KMS-11 (cell line): ENCODE measurements around the gene LPAR1.

ENCODE experiments used
- H2AFZ ChIP-seq: fragments of 200-600 bp; sonication (generic); 2 replicates; pipeline ENCODE4 v1.6.1; 2016; ENCODE audit warnings: antibody characterized with exemption, mixed run types, low read depth
- H3K27ac ChIP-seq: fragments of 200-600 bp; sonication (generic); 2 replicates; pipeline ENCODE4 v1.6.1; 2016; ENCODE audit warnings: mild to moderate bottlenecking, mixed run types
- H3K27me3 ChIP-seq: fragments of 200-600 bp; sonication (generic); 2 replicates; pipeline ENCODE4 v1.6.1; 2017; ENCODE audit warnings: mild to moderate bottlenecking, low read depth, mixed run types, moderate library complexity; ENCODE audit not compliant: insufficient read depth
- H3K36me3 ChIP-seq: fragments of 200-600 bp; sonication (generic); 2 replicates; pipeline ENCODE4 v1.6.1; 2017; ENCODE audit warnings: mild to moderate bottlenecking, mixed run types; ENCODE audit not compliant: insufficient read depth
- H3K4me1 ChIP-seq: fragments of 200-600 bp; sonication (generic); 2 replicates; pipeline ENCODE4 v1.6.1; 2016; ENCODE audit warnings: mild to moderate bottlenecking, low read depth, mixed run types; ENCODE audit not compliant: poor library complexity, severe bottlenecking
- H3K4me2 ChIP-seq: fragments of 200-600 bp; sonication (generic); 2 replicates; pipeline ENCODE4 v1.7.0; 2016; ENCODE audit warnings: mild to moderate bottlenecking, mixed run types
- H3K4me3 ChIP-seq: fragments of 200-600 bp; sonication (generic); IDR thresholded peaks from 2 replicates; pipeline ENCODE4 v1.6.1; 2017; ENCODE audit warnings: low read depth, low read length, mixed read lengths; ENCODE audit not compliant: insufficient read depth
- H3K79me2 ChIP-seq: fragments of 200-600 bp; sonication (generic); 2 replicates; pipeline ENCODE4 v1.6.1; 2016; ENCODE audit warnings: low read depth, mixed run types; ENCODE audit not compliant: insufficient read depth
- H3K9ac ChIP-seq: fragments of 200-600 bp; sonication (generic); 2 replicates; pipeline ENCODE4 v1.6.1; 2016; ENCODE audit warnings: mild to moderate bottlenecking, mixed run types
- H4K20me1 ChIP-seq: fragments of 200-600 bp; sonication (generic); 2 replicates; pipeline ENCODE4 v1.6.1; 2016; ENCODE audit warnings: mild to moderate bottlenecking, mixed run types; ENCODE audit not compliant: insufficient read depth
- CTCF ChIP-seq: fragments of 200-600 bp; sonication (generic); conservative IDR thresholded peaks from 2 replicates; pipeline ENCODE4 v1.6.1; 2017; ENCODE audit warnings: low read depth, mild to moderate bottlenecking, antibody characterized with exemption, low read length, moderate library complexity, mixed read lengths

The LPAR1 gene

GRCh38 chr9:111065414-111065813 is 27.1 kb upstream of the LPAR1 start:
- Histone ChIP-seq H3K4me3 (no peak overlapping the region), H3K79me2 (no peaks in the 10 kb centered on the region), H3K4me2 (no peak overlapping the region), H4K20me1 (no peaks in the 10 kb centered on the region), H3K36me3 (no peaks in the 10 kb centered on the region), H2AFZ (no peak overlapping the region), H3K9ac (no peak overlapping the region), H3K27ac (no peak overlapping the region), H3K4me1 (no peaks in the 10 kb centered on the region), H3K27me3 (no peaks in the 10 kb centered on the region)
- no peak for TF ChIP-seq CTCF

- Histone ChIP-seq H3K4me1 (no peaks in the 10 kb centered on the region), H3K36me3 (no peaks in the 10 kb centered on the region), H3K4me2 (no peak overlapping the region), H2AFZ (no peak overlapping the region), H3K79me2 (no peaks in the 10 kb centered on the region), H4K20me1 (no peaks in the 10 kb centered on the region), H3K9ac (no peak overlapping the region), H3K4me3 (no peak overlapping the region), H3K27me3 (no peaks in the 10 kb centered on the region), H3K27ac (no peak overlapping the region)
- TF ChIP-seq CTCF, result no peak
These were observed 26.0 kb upstream of the LPAR1 start for GRCh38 chr9:111064160-111064837.

GRCh38 chr9:111063332-111063731 is 25.1 kb upstream of the LPAR1 start:
- no peaks in the 10 kb centered on the region for H3K27me3 ChIP-seq
- no peaks in the 10 kb centered on the region for H3K36me3 ChIP-seq
- no peak overlapping the region for H3K27ac ChIP-seq
- no peak overlapping the region for H3K4me2 ChIP-seq
- no peak for TF ChIP-seq CTCF
- H3K4me1 ChIP-seq, result no peaks in the 10 kb centered on the region
- H4K20me1 ChIP-seq, result no peaks in the 10 kb centered on the region
- H3K79me2 ChIP-seq, result no peaks in the 10 kb centered on the region
- H2AFZ ChIP-seq, result no peak overlapping the region
- H3K9ac ChIP-seq, result no peak overlapping the region
- no peak overlapping the region for H3K4me3 ChIP-seq

GRCh38 chr9:111058166-111058565 is 19.9 kb upstream of the LPAR1 start:
- H3K27ac ChIP-seq, result no peak overlapping the region
- H3K9ac ChIP-seq, result no peak overlapping the region
- no peaks in the 10 kb centered on the region for H3K4me1 ChIP-seq
- TF ChIP-seq CTCF, result no peak
- no peaks in the 10 kb centered on the region for H3K36me3 ChIP-seq
- H3K27me3 ChIP-seq, result no peaks in the 10 kb centered on the region
- no peak overlapping the region for H3K4me3 ChIP-seq
- H4K20me1 ChIP-seq, result no peaks in the 10 kb centered on the region
- no peak overlapping the region for H3K4me2 ChIP-seq
- H3K79me2 ChIP-seq, result no peaks in the 10 kb centered on the region
- H2AFZ ChIP-seq, result no peak overlapping the region
